Measurements from ENCODE around the gene CXCR1.

Gene CXCR1

DNA sequence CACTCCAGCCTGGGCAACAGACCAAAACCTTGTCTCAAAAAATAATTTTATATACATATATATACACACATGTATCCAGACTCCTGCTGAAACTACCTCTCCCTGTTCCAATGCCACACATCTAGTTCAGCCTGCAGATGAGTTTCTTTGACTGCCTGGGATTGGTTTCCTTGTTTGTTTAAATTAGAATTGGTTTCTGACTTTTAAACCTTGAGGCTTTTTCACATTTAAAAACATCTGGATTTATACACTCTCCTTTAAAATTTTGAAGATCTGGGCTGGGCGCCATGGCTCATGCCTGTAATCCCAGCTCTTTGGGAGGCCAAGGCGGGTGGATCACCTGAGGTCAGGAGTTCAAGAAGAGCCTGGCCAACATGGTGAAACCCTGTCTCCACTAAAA, 21.8 kb upstream of the CXCR1 start:
- Histone ChIP-seq H3F3A (ENCODE audit: insufficient read depth, low read length) (no peaks in the 10 kb centered on the region), H3K27me3 (ENCODE audit: insufficient read depth, low read length) (no peaks in the 10 kb centered on the region), H3K36me3 (ENCODE audit: insufficient read depth, low read length) (no peaks in the 10 kb centered on the region), H3K9me3 (ENCODE audit: low read length) (no peaks in the 10 kb centered on the region), H2AFZ (ENCODE audit: low read length) (no peak overlapping the region), H3K27ac (ENCODE audit: low read depth, low read length, poor library complexity, severe bottlenecking) (no peak overlapping the region), H4K20me1 (ENCODE audit: insufficient read depth, low read length) (no peaks in the 10 kb centered on the region), H3K4me1 (ENCODE audit: insufficient read depth, low read length, severe bottlenecking) (no peaks in the 10 kb centered on the region), H3K79me2 (ENCODE audit: insufficient read depth, low read length) (no peaks in the 10 kb centered on the region), H3K4me3 (ENCODE audit: low read depth, low read length, poor library complexity, severe bottlenecking) (no peak overlapping the region), H3K9ac (ENCODE audit: low read length) (no peak overlapping the region), H3K9me2 (ENCODE audit: low read depth, low read length) (no peaks in the 10 kb centered on the region), H3K4me2 (ENCODE audit: low read length) (no peak overlapping the region)
- TF ChIP-seq, protein P1, sequence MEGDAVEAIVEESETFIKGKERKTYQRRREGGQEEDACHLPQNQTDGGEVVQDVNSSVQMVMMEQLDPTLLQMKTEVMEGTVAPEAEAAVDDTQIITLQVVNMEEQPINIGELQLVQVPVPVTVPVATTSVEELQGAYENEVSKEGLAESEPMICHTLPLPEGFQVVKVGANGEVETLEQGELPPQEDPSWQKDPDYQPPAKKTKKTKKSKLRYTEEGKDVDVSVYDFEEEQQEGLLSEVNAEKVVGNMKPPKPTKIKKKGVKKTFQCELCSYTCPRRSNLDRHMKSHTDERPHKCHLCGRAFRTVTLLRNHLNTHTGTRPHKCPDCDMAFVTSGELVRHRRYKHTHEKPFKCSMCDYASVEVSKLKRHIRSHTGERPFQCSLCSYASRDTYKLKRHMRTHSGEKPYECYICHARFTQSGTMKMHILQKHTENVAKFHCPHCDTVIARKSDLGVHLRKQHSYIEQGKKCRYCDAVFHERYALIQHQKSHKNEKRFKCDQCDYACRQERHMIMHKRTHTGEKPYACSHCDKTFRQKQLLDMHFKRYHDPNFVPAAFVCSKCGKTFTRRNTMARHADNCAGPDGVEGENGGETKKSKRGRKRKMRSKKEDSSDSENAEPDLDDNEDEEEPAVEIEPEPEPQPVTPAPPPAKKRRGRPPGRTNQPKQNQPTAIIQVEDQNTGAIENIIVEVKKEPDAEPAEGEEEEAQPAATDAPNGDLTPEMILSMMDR (IDR thresholded peaks at IDR 0.05; ENCODE audit: low read length), result no peak
- no peak for TF ChIP-seq EZH2 (IDR thresholded peaks at IDR 0.05; ENCODE audit: borderline replicate concordance, low read length)

DNA sequence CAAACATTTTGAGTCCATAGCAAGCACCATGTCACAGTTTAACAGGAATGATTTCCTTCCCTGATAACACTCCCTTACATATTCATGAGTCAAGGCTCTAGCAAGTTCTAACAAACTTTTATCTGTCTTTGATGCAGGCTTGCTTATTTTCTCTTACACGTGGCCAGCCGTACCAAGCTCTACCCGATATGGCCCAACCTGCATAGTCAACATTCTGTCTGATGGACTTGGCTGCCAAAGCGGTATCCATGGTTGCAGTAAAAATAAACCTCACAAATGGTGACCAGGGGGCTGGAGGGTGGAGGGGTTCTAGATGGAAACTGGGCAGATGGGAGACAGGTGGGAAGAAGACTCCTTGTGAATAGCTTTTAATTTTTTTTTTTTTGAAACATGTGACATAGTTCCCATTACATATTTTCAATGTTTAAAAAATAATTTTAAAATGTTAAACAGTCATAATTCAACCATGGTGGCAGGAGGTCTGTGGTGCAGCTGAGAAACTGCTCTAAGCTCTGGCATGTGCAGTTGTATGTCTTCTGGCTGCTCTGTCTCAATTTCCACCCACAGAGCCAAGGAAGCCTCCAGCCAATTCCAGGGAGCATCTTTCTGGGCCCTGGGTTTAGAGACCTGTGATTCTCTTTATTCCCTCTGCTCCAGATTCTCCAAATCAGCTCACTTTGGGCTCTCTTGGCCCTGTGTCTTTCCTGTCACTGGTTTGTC, 20.7 kb upstream of the CXCR1 start:
- H3K4me2 ChIP-seq (ENCODE audit: low read length), result no peak overlapping the region
- H3K9ac ChIP-seq (ENCODE audit: low read length), result no peak overlapping the region
- no peaks in the 10 kb centered on the region for H3K79me2 ChIP-seq (ENCODE audit: insufficient read depth, low read length)
- H3K9me2 ChIP-seq (ENCODE audit: low read depth, low read length), result no peaks in the 10 kb centered on the region
- H3K4me1 ChIP-seq (ENCODE audit: insufficient read depth, low read length, severe bottlenecking), result no peaks in the 10 kb centered on the region
- H3K36me3 ChIP-seq (ENCODE audit: insufficient read depth, low read length), result no peaks in the 10 kb centered on the region
- H2AFZ ChIP-seq (ENCODE audit: low read length), result no peak overlapping the region
- H3K27me3 ChIP-seq (ENCODE audit: insufficient read depth, low read length), result no peaks in the 10 kb centered on the region
- H3K4me3 ChIP-seq (ENCODE audit: low read depth, low read length, poor library complexity, severe bottlenecking), result no peak overlapping the region
- no peaks in the 10 kb centered on the region for H3K9me3 ChIP-seq (ENCODE audit: low read length)
- no peak overlapping the region for H3K27ac ChIP-seq (ENCODE audit: low read depth, low read length, poor library complexity, severe bottlenecking)
- H3F3A ChIP-seq (ENCODE audit: insufficient read depth, low read length), result no peaks in the 10 kb centered on the region
- H4K20me1 ChIP-seq (ENCODE audit: insufficient read depth, low read length), result no peaks in the 10 kb centered on the region
- TF ChIP-seq, protein P1 (IDR thresholded peaks at IDR 0.05; ENCODE audit: low read length), result no peak
- no peak for TF ChIP-seq EZH2 (IDR thresholded peaks at IDR 0.05; ENCODE audit: borderline replicate concordance, low read length)

DNA sequence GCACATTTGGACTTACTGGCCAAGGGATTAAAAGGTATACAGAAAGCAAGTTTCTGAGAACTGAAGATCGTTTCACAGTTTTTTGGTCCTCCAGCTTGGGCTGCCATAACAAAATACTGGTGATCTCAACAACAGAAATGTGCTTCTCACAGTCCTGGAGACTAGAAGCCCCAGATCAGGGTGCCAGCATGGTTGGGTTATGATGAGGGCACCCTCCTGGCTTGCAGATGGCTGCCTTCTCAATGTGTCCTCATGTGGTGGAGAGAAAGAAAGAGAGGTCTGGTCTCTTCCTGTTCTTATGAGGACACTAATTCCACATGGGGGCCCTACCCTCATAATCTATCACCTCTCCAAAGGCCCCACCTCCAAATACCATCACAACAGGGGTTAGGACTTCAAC, 20.1 kb upstream of the CXCR1 start:
- Histone ChIP-seq H3K27ac (ENCODE audit: low read depth, low read length, poor library complexity, severe bottlenecking) (no peak overlapping the region), H2AFZ (ENCODE audit: low read length) (no peak overlapping the region), H3K9ac (ENCODE audit: low read length) (no peak overlapping the region), H3K4me3 (ENCODE audit: low read depth, low read length, poor library complexity, severe bottlenecking) (no peak overlapping the region), H3K4me2 (ENCODE audit: low read length) (no peak overlapping the region), H4K20me1 (ENCODE audit: insufficient read depth, low read length) (no peaks in the 10 kb centered on the region), H3K9me2 (ENCODE audit: low read depth, low read length) (no peaks in the 10 kb centered on the region), H3K36me3 (ENCODE audit: insufficient read depth, low read length) (no peaks in the 10 kb centered on the region), H3F3A (ENCODE audit: insufficient read depth, low read length) (no peaks in the 10 kb centered on the region), H3K79me2 (ENCODE audit: insufficient read depth, low read length) (no peaks in the 10 kb centered on the region), H3K27me3 (ENCODE audit: insufficient read depth, low read length) (no peaks in the 10 kb centered on the region), H3K4me1 (ENCODE audit: insufficient read depth, low read length, severe bottlenecking) (no peaks in the 10 kb centered on the region), H3K9me3 (ENCODE audit: low read length) (no peaks in the 10 kb centered on the region)
- TF ChIP-seq EZH2 (IDR thresholded peaks at IDR 0.05; ENCODE audit: borderline replicate concordance, low read length), result no peak
- TF ChIP-seq, protein P1 (IDR thresholded peaks at IDR 0.05; ENCODE audit: low read length), result no peak

Measured in OCI-LY1 (cell line).